GM12864 (cell line): Measurements from ENCODE around the gene KCNT1.

Experiments used
- DNase-seq: peaks from one replicate; pipeline ENCODE4 v3.0.0-alpha.2; 2011; ENCODE audit warnings: low read depth
- H3K4me3 ChIP-seq: 2 replicates; pipeline ENCODE4 v1.5.1; 2011; ENCODE audit warnings: mild to moderate bottlenecking, low read depth, low read length, control low read depth
- CTCF ChIP-seq: IDR thresholded peaks from 2 replicates; pipeline ENCODE4 v1.5.1; 2011; ENCODE audit warnings: low read depth, mild to moderate bottlenecking, moderate library complexity, low read length, control low read depth, inconsistent platforms; ENCODE audit errors: missing control alignments

Gene KCNT1

GRCh38 chr9:135698767-135699166, 3.2 kb upstream of the KCNT1 start:
- DNase-seq, result no peak
- no peak for TF ChIP-seq CTCF
- H3K4me3 ChIP-seq, result no peak overlapping the region

DNA sequence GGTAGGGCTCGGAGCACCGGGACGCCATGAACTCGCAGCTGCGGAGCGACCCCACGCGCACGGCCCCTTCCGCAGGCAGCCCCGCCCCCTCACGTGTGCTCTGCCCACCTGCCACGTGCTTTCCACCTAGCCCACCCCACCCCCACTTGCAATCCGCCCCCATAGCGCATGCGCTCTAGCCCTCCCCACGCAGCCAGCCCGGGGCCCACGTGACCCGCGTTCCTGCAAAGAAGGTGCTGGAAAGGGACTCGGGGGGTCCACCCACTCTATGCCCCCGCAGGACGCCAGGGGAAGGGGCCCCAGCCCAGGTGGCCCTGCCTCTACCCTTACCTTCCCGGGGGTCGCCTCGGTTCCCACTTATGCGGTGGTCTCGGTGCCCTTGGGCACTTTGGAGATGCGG, 2.5 kb upstream of the KCNT1 start, which contains the start of gene SOHLH1:
SOHLH1 (minus strand) TSS at position 42 of the 400 bp plus-strand sequence; CDS start at position 28, 14 bp downstream.
- no peak within 1 kb of the TSS for H3K4me3 ChIP-seq
- DNase-seq, result no peak
- TF ChIP-seq CTCF, result no peak

DNA sequence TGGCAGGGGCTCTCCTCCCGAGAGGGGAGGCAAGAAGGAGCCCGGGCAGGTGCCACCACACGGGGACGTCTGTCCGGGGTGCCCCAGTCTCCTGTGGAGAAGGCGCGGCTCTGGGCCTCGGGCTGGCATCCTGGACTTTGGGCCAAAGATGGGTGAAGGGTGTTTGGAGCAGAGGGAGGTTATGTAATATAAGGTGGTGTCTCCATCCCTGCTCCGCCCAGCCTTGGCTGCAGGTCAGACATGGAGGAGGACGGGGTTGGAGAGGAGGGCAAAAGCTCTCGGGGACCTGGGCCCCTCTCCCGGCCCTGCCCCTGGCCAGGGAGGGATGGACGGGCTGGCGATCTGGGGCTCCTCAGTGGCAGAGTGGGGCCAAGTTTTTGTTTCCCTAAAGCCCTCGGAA, 1.5 kb upstream of the KCNT1 start:
- no peak for DNase-seq
- TF ChIP-seq CTCF, result no peak
- no peak overlapping the region for H3K4me3 ChIP-seq

DNA sequence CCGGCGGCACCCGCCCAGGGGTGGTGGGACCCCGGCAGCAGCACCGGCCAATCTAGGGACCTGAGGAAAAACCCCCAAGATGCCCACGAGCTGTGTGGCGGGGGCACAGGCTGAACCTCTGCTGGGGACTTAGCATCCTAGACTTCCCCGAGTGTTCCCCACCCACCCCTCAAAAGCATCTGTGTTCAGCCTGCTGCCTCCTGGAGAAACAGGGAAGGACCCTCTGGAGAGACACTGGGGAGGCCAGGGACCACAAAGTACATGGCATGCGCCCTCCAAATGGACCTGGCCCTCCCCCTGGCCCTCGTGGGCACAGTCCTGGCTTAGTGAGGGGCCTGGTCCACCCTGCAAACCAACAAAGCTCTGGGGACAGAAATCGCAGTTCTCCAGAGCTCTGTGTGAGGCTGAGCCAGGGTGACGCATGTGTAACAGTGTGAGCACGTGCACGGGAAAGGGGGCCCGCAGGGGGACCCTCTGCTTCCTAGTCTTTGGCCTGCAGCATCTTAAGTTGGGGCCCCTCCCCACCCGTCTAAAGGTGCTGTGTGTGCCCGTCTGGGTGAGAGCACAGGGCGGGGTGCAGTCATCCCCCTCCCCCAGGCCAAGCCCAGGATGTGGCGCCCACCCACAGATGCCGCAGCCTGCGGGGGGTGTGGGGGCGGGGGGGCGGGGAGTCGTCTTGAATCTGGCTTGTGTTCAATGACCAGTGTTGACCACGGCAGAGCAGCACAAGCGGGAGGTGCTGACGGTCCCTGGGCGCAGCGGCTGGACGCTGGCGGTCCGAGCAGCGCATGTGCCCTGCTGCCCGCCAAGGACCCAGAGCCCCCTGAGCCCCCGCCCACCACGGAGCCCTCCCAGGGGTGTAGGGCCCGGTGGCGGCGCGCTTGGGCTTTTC, 672 bp upstream of the KCNT1 start:
- TF ChIP-seq CTCF, result no peak
- H3K4me3 ChIP-seq, result no peak overlapping the region
- DNase-seq, result no peak

DNA sequence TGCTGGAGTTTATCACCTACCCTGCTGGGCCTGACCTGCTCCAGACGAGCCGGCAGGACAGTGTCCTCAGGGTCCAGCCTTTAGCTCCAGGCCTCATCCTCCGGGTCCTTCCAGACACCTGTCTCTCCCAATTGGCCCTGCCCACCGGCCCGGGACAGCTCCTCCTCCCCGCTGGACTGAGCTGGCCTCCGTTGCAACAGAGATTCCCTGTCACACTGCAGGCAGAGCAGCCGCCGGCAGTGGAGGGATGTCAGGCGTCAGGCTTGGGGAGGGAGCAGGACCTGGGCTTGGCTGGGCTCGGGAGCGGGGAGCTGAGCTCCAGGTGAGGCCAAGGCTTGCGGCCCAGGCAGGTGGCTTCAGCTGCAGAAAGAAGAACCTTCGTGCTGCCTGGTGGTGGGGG, 1.7 kb downstream of the KCNT1 start:
- no peak for TF ChIP-seq CTCF
- no peak for DNase-seq

GRCh38 chr9:135704483-135704882, 2.5 kb downstream of the KCNT1 start:
- H3K4me3 ChIP-seq, result no peak overlapping the region
- no peak for TF ChIP-seq CTCF
- DNase-seq, result no peak

More for the DNA sequence above, 1.7 kb downstream of the KCNT1 start:
- no peak overlapping the region for H3K4me3 ChIP-seq

DNA sequence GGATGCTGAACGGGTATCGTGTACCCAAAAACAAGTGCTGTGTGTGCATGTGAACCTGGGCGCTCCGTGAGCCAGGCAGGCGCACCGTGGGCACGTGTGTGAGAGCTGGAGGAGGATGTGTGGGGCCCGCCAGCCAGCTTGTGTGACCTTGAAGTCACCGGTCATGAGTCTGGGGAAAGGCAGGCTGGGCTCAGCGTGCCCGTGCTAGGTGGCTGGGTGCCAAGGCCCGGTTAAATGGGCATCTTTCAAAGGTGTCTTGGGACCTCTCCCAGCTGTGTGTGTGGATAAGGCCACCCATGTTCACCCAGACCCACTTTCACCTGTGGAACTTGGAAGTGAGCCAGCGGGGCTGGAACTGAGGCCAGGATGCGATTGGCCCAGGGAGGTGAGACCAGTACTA, 3.4 kb downstream of the KCNT1 start:
- H3K4me3 ChIP-seq, result no peak overlapping the region
- no peak for TF ChIP-seq CTCF
- DNase-seq, result no peak
